HEK293 (cell line): ENCODE results near the gene ZNF473.

Experiments used
- CTCF ChIA-PET: fragments of 350-600 bp; formaldehyde crosslinking; extraction: SDS; loops from one replicate; lab custom pipeline; 2021; ENCODE audit warnings: antibody characterized with exemption; lab: Yijun Ruan, JAX
- POLR2A ChIA-PET: fragments of 300-600 bp; formaldehyde crosslinking; extraction: SDS; loops from one replicate; lab custom pipeline; 2020; ENCODE audit warnings: antibody characterized with exemption, inconsistent platforms; lab: Yijun Ruan, JAX
- H3K27ac ChIP-seq: fragments of 200-500 bp; sonication (Bioruptor generic); 2 replicates; pipeline ENCODE4 v1.5.1; 2014; ENCODE audit warnings: low read depth, low read length, control low read depth, inconsistent platforms; ENCODE audit errors: extremely low read depth
- H3K36me3 ChIP-seq, 2 experiments: fragments of 200-500 bp in 1 of 2; sonication (Bioruptor generic) in 1 of 2; 1 replicate in 1 of 2; 2 replicates in 1 of 2; pipeline ENCODE4 v1.5.1; 2014 to 2017; ENCODE audit warnings: inconsistent platforms in 2 of 2, low read length in 2 of 2; ENCODE audit not compliant: control insufficient read depth in 2 of 2, insufficient read depth in 1 of 2
- H3K4me1 ChIP-seq: fragments of 200-500 bp; sonication (Bioruptor generic); 2 replicates; pipeline ENCODE4 v1.5.1; 2014; ENCODE audit warnings: mild to moderate bottlenecking, low read length, inconsistent platforms; ENCODE audit not compliant: control insufficient read depth, insufficient read depth
- H3K4me3 ChIP-seq: 2 replicates; pipeline ENCODE4 v1.5.1; 2011; ENCODE audit warnings: low read depth, mild to moderate bottlenecking, control low read depth, low read length, moderate library complexity
- H3K9me3 ChIP-seq: fragments of 200-500 bp; sonication (Bioruptor generic); 2 replicates; pipeline ENCODE4 v1.5.1; 2014; ENCODE audit warnings: low read depth, low read length, inconsistent platforms; ENCODE audit not compliant: control insufficient read depth, insufficient read depth
- ATF2 ChIP-seq: fragments of 450-650 bp; formaldehyde crosslinking; IDR thresholded peaks from 2 replicates; pipeline ENCODE4 v1.5.1; 2016; ENCODE audit warnings: missing biosample characterization, missing genetic modification characterization, low read depth
- BCL6B ChIP-seq: fragments of 450-650 bp; formaldehyde crosslinking; IDR thresholded peaks from 2 replicates; pipeline ENCODE4 v1.5.1; 2017; ENCODE audit warnings: missing biosample characterization, missing genetic modification characterization
- FEZF1 ChIP-seq: fragments of 450-650 bp; formaldehyde crosslinking; IDR thresholded peaks from 2 replicates; pipeline ENCODE4 v1.5.1; 2016; ENCODE audit warnings: missing biosample characterization, missing genetic modification characterization
- KLF7 ChIP-seq: fragments of 450-650 bp; formaldehyde crosslinking; IDR thresholded peaks from 2 replicates; pipeline ENCODE4 v1.5.1; 2016; ENCODE audit warnings: missing biosample characterization, missing genetic modification characterization, borderline replicate concordance
- MEIS1 ChIP-seq: sonication (generic); formaldehyde crosslinking; IDR thresholded peaks from 2 replicates; pipeline ENCODE4 v1.8.1; 2022; ENCODE audit warnings: missing genetic modification reagents, mild to moderate bottlenecking, borderline replicate concordance
- OVOL3 ChIP-seq: fragments of 450-650 bp; formaldehyde crosslinking; IDR thresholded peaks from 2 replicates; pipeline ENCODE4 v1.5.1; 2016; ENCODE audit warnings: missing biosample characterization, missing genetic modification characterization
- PRDM4 ChIP-seq: fragments of 450-650 bp; formaldehyde crosslinking; IDR thresholded peaks from 2 replicates; pipeline ENCODE4 v1.5.1; 2017; ENCODE audit warnings: missing biosample characterization, missing genetic modification characterization
- SCRT1 ChIP-seq: fragments of 450-650 bp; formaldehyde crosslinking; IDR thresholded peaks from 2 replicates; pipeline ENCODE4 v1.5.1; 2016; ENCODE audit warnings: missing biosample characterization, missing genetic modification characterization, borderline replicate concordance
- SP3 ChIP-seq: fragments of 450-650 bp; formaldehyde crosslinking; IDR thresholded peaks from 2 replicates; pipeline ENCODE4 v1.5.1; 2016; ENCODE audit warnings: missing biosample characterization, missing genetic modification characterization
- SP7 ChIP-seq: fragments of 450-650 bp; formaldehyde crosslinking; IDR thresholded peaks from 2 replicates; pipeline ENCODE4 v1.5.1; 2016; ENCODE audit warnings: missing biosample characterization, missing genetic modification characterization
- ZBTB1 ChIP-seq: fragments of 450-650 bp; formaldehyde crosslinking; IDR thresholded peaks from 2 replicates; pipeline ENCODE4 v1.5.1; 2016; ENCODE audit warnings: missing biosample characterization, missing genetic modification characterization
- ZBTB21 ChIP-seq: fragments of 450-650 bp; formaldehyde crosslinking; IDR thresholded peaks from 2 replicates; pipeline ENCODE4 v1.5.1; 2017; ENCODE audit warnings: missing biosample characterization, missing genetic modification characterization
- ZNF133 ChIP-seq: fragments of 450-650 bp; formaldehyde crosslinking; IDR thresholded peaks from 2 replicates; pipeline ENCODE4 v1.5.1; 2016; ENCODE audit warnings: missing biosample characterization, missing genetic modification characterization
- ZNF157 ChIP-seq: fragments of 450-650 bp; formaldehyde crosslinking; IDR thresholded peaks from 2 replicates; pipeline ENCODE4 v1.5.1; 2016; ENCODE audit warnings: missing biosample characterization, missing genetic modification characterization
- ZNF169 ChIP-seq: fragments of 450-650 bp; formaldehyde crosslinking; IDR thresholded peaks from 2 replicates; pipeline ENCODE4 v1.5.1; 2016; ENCODE audit warnings: missing biosample characterization, missing genetic modification characterization
- ZNF214 ChIP-seq: fragments of 450-650 bp; formaldehyde crosslinking; IDR thresholded peaks from 2 replicates; pipeline ENCODE4 v1.5.1; 2017; ENCODE audit warnings: missing biosample characterization, mild to moderate bottlenecking, missing genetic modification characterization, borderline replicate concordance
- ZNF529 ChIP-seq: fragments of 450-650 bp; formaldehyde crosslinking; IDR thresholded peaks from 2 replicates; pipeline ENCODE4 v1.5.1; 2017; ENCODE audit warnings: missing genetic modification characterization, missing biosample characterization; ENCODE audit not compliant: insufficient replicate concordance
- ZNF544 ChIP-seq: fragments of 450-650 bp; formaldehyde crosslinking; IDR thresholded peaks from 2 replicates; pipeline ENCODE4 v1.5.0; 2017; ENCODE audit warnings: missing biosample characterization, missing genetic modification characterization
- ZNF623 ChIP-seq: fragments of 450-650 bp; formaldehyde crosslinking; IDR thresholded peaks from 2 replicates; pipeline ENCODE4 v1.5.1; 2016; ENCODE audit warnings: missing biosample characterization, missing genetic modification characterization
- ZNF624 ChIP-seq: fragments of 450-650 bp; formaldehyde crosslinking; IDR thresholded peaks from 2 replicates; pipeline ENCODE4 v1.5.1; 2017; ENCODE audit warnings: missing biosample characterization, missing genetic modification characterization
- ZNF843 ChIP-seq: fragments of 450-650 bp; formaldehyde crosslinking; IDR thresholded peaks from 2 replicates; pipeline ENCODE4 v1.5.1; 2016; ENCODE audit warnings: missing biosample characterization, missing genetic modification characterization
- ZSCAN16 ChIP-seq: fragments of 450-650 bp; formaldehyde crosslinking; IDR thresholded peaks from 2 replicates; pipeline ENCODE4 v1.5.1; 2016; ENCODE audit warnings: missing biosample characterization, missing genetic modification characterization

Gene ZNF473

GRCh38 chr19:50026550-50026906, 723 bp downstream of the ZNF473 start:
- Histone ChIP-seq H3K36me3 (peaks cover 18 to 37% of the 10 kb centered on the region in 2 experiments; a peak in 2 of 3 replicates), H3K4me3 (peak overlapping the region; percentile 73; the same call in 1 of the 2 replicates), H3K27ac (no peak overlapping the region), H3K9me3 (no peaks in the 10 kb centered on the region), H3K4me1 (peaks cover 6% of the 10 kb centered on the region)
- CTCF ChIA-PET, result no interaction called here
- TF ChIP-seq SP7 (tag by site-specific recombination) (no peak), MEIS1 (CRISPR knock-in tag) (no peak), ZNF157 (0 out of 2 replicates have a peak, but pooled peaks have one; percentile 6), PRDM4 (tag by site-specific recombination) (peak; percentile 63)
- POLR2A ChIA-PET, result interaction anchor here (2.4 kb wide), 1 partner anchor 98 kb away, joined by 15 read pairs; the partner anchor contains the start of genes ATF5 and NUP62

- H3K36me3 ChIP-seq, result peaks cover 46 to 67% of the 10 kb centered on the region in 2 experiments
- no peak overlapping the region for H3K4me3 ChIP-seq
- TF ChIP-seq ZNF544 (tag by site-specific recombination), result no peak
- TF ChIP-seq ZNF133 (tag by site-specific recombination), result no peak
- no peak for TF ChIP-seq ZNF623 (tag by site-specific recombination)
- no peak for TF ChIP-seq SP3 (tag by site-specific recombination)
- no peak for TF ChIP-seq ZSCAN16 (tag by site-specific recombination)
- no peak for TF ChIP-seq ZNF624
- TF ChIP-seq ATF2 (tag by site-specific recombination), result no peak
- no peak for TF ChIP-seq BCL6B (tag by site-specific recombination)
- no peak for TF ChIP-seq ZNF169 (tag by site-specific recombination)
- no peak for TF ChIP-seq OVOL3 (tag by site-specific recombination)
- TF ChIP-seq ZNF214 (tag by site-specific recombination), result no peak
- no peak for TF ChIP-seq ZBTB1
- TF ChIP-seq SCRT1 (tag by site-specific recombination), result no peak
- TF ChIP-seq ZBTB21 (tag by site-specific recombination), result no peak
- TF ChIP-seq ZNF529 (tag by site-specific recombination), result no peak
- no peak for TF ChIP-seq KLF7 (tag by site-specific recombination)
- TF ChIP-seq FEZF1 (tag by site-specific recombination), result no peak
- no peak for TF ChIP-seq ZNF843 (tag by site-specific recombination)
- POLR2A ChIA-PET, result interaction anchor here (0.6 to 1.9 kb wide), 2 partner anchors 94 to 100 kb away, joined by 3 to 5 read pairs; partner anchors contain the start of genes ATF5 and NUP62
- H3K4me1 ChIP-seq, result no peaks in the 10 kb centered on the region
- CTCF ChIA-PET, result interaction anchor here (0.7 to 4.3 kb wide), 2 partner anchors 10 to 16 kb away, joined by 3 to 17 read pairs; no protein-coding TSS in a partner anchor
- H3K27ac ChIP-seq, result no peak overlapping the region
- H3K9me3 ChIP-seq, result no peaks in the 10 kb centered on the region
Observed at GRCh38 chr19:50030225-50030624, 4.4 kb downstream of the ZNF473 start.
